SKM-1 (cell line): ENCODE data around the gene BARHL2.

ENCODE experiments used
- DNase-seq: peaks from one replicate; lab custom pipeline; 2025; ENCODE audit not compliant: unreplicated experiment; lab: John Stamatoyannopoulos, UW

BARHL2 gene

GRCh38 chr1:90710579-90711536, 6.2 kb downstream of the BARHL2 start:
- DNase-seq = no peak

- DNase-seq = no peak
Measured at GRCh38 chr1:90709535-90709934, 7.6 kb downstream of the BARHL2 start.

GRCh38 chr1:90708826-90709225, 8.3 kb downstream of the BARHL2 start:
- DNase-seq = no peak

GRCh38 chr1:90708236-90708786, 8.8 kb downstream of the BARHL2 start:
- no peak for DNase-seq

- DNase-seq = no peak
Measured at GRCh38 chr1:90707363-90707710, 9.8 kb downstream of the BARHL2 start.

GRCh38 chr1:90706437-90707362, 10.4 kb downstream of the BARHL2 start:
- DNase-seq = no peak

GRCh38 chr1:90705956-90706355, 11.1 kb downstream of the BARHL2 start:
- DNase-seq = no peak

- no peak for DNase-seq
Measured at GRCh38 chr1:90704817-90705216, 12.3 kb downstream of the BARHL2 start.

- no peak for DNase-seq
Measured at GRCh38 chr1:90694846-90695245, 22.3 kb downstream of the BARHL2 start.

- no peak for DNase-seq
Measured at GRCh38 chr1:90687747-90688146, 29.4 kb downstream of the BARHL2 start.

- DNase-seq = no peak
Measured at GRCh38 chr1:90675161-90675847, 41.8 kb downstream of the BARHL2 start.

GRCh38 chr1:90671741-90672140, 45.4 kb downstream of the BARHL2 start:
- no peak for DNase-seq

- no peak for DNase-seq
Measured at GRCh38 chr1:90671251-90671650, 45.9 kb downstream of the BARHL2 start.
